ENCODE data around the gene TMSB4X. TPM values are rescaled to one million over a fixed set of nuclear protein-coding genes. Genes with fewer than 3 reads are reported as not detected.

The TMSB4X gene
- total and polyA plus RNA-seq, 8 donors, result 1,734 to 14,609 (median 4,336) TPM

DNA sequence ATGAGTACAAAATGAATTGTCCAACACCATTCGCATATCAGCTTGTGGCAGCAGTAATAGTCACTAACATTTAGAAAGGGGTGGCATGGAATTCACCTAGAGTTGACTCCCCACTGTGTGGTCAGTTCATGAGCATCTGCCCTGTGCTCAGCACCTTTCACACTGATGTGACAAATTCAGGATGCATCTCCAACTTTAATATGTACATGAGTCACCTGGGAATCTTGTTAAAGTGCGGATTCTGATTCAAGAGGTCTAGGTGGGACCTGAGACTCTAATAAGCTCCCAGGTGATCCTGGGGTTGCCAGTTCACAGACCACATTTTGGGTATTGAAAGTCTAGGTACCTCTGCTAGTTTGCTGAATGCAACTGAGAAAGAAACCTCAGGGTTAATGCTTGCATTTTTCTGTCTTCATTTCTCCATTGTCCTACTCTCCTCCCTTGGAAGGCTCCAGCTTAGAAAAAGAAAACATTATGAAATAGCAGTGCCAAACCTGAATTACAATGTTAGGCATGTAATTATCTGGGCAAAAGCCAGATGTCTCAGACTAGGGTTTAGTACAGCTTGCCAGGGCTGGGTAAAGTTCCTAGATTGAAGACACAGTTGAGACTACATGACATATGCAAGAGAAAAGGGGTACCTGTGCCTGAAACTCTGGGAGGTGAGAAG is 32.7 kb downstream of the TMSB4X start:
- Histone ChIP-seq H3K4me3 (no peak overlapping the region), H3K36me3 (no peaks in the 10 kb centered on the region), H3K27ac (peak overlapping the region in 4 of 5 donors; percentile 31 to 61 (median 56)), H3K4me1 (peaks cover 0 to 48% (median 26%) of the 10 kb centered on the region in 4 donors), H3K27me3 (no peaks in the 10 kb centered on the region), H3K9me3 (no peaks in the 10 kb centered on the region)
- 83 to 92% (median 86%) methylated on average over 2 of the region's 2 CpGs for WGBS, 5 donors
- DNase-seq, result no peak
- TF ChIP-seq, protein P1, sequence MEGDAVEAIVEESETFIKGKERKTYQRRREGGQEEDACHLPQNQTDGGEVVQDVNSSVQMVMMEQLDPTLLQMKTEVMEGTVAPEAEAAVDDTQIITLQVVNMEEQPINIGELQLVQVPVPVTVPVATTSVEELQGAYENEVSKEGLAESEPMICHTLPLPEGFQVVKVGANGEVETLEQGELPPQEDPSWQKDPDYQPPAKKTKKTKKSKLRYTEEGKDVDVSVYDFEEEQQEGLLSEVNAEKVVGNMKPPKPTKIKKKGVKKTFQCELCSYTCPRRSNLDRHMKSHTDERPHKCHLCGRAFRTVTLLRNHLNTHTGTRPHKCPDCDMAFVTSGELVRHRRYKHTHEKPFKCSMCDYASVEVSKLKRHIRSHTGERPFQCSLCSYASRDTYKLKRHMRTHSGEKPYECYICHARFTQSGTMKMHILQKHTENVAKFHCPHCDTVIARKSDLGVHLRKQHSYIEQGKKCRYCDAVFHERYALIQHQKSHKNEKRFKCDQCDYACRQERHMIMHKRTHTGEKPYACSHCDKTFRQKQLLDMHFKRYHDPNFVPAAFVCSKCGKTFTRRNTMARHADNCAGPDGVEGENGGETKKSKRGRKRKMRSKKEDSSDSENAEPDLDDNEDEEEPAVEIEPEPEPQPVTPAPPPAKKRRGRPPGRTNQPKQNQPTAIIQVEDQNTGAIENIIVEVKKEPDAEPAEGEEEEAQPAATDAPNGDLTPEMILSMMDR (IDR thresholded peaks at IDR 0.05), result no peak
- TF ChIP-seq POLR2AphosphoS5 (IDR thresholded peaks at IDR 0.05) (no peak), POLR2A (IDR thresholded peaks at IDR 0.05) (no peak), EP300 (IDR thresholded peaks at IDR 0.05) (no peak)
- intact Hi-C loops (cut with DNase I; ENCODE audit: low total_unique reads), result no loop called here

DNA sequence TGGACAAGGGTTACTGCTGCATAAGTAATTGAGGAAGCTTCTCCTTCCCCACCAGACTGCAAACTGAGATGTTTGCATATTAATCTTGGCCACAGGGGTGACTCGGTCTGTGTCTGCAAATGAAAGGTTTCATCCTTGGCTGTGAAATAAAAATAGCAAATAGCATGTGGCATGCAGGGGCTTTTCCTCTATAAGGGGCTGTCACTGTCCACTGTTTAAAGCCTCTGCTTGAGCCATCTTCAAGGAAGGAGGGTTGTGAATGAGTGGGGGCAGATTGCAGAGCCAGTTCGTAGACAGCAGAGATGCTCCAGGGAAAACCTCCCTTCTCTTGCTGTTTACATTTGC is 33.3 kb downstream of the TMSB4X start:
- Histone ChIP-seq H3K4me3 (no peak overlapping the region), H3K27me3 (no peaks in the 10 kb centered on the region), H3K36me3 (no peaks in the 10 kb centered on the region), H3K9me3 (no peaks in the 10 kb centered on the region), H3K4me1 (peaks cover 0 to 51% (median 26%) of the 10 kb centered on the region in 4 donors), H3K27ac (peak overlapping the region in 4 of 5 donors; percentile 31 to 61 (median 56))
- intact Hi-C loops (cut with DNase I; ENCODE audit: low total_unique reads), result no loop called here
- 42 to 52% (median 48%) methylated on average over 2 of the region's 2 CpGs for WGBS, 5 donors
- TF ChIP-seq POLR2AphosphoS5 (IDR thresholded peaks at IDR 0.05), result no peak
- no peak for TF ChIP-seq POLR2A (IDR thresholded peaks at IDR 0.05)
- TF ChIP-seq EP300 (IDR thresholded peaks at IDR 0.05), result no peak
- TF ChIP-seq, protein P1 (IDR thresholded peaks at IDR 0.05), result no peak
- no peak for DNase-seq

DNA sequence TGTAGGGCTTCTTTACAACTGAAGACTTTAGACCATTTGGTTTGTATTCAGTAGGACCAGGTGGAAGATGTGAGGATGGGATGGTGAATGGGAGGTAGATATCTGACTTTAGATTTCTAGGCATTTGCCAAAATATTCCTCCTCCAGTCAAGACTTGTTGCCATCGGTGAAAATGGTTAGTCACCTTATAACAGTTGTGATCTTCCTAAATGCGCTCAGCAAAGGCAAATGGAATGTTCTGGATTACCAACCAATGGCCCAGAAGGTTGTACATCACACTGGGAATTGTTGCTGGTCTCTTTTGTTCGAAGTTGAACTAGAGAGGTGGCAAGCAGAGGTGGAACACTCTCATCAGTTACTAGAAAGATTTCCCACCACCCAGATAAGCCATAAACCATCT is 33.9 kb downstream of the TMSB4X start:
- peak overlapping the region in 2 of 5 donors; percentile 60 to 61 for H3K27ac ChIP-seq
- 85 to 98% (median 95%) methylated on average over 3 of the region's 3 CpGs for WGBS, 5 donors
- no peaks in the 10 kb centered on the region for H3K36me3 ChIP-seq
- peaks cover 0 to 57% (median 26%) of the 10 kb centered on the region in 4 donors for H3K4me1 ChIP-seq
- no peak for DNase-seq
- no peak overlapping the region for H3K4me3 ChIP-seq
- TF ChIP-seq POLR2AphosphoS5 (IDR thresholded peaks at IDR 0.05), result no peak
- no peak for TF ChIP-seq POLR2A (IDR thresholded peaks at IDR 0.05)
- no peak for TF ChIP-seq EP300 (IDR thresholded peaks at IDR 0.05)
- TF ChIP-seq, protein P1 (IDR thresholded peaks at IDR 0.05), result no peak
- intact Hi-C loops (cut with DNase I; ENCODE audit: low total_unique reads), result no loop called here
- H3K27me3 ChIP-seq, result no peaks in the 10 kb centered on the region
- H3K9me3 ChIP-seq, result no peaks in the 10 kb centered on the region

DNA sequence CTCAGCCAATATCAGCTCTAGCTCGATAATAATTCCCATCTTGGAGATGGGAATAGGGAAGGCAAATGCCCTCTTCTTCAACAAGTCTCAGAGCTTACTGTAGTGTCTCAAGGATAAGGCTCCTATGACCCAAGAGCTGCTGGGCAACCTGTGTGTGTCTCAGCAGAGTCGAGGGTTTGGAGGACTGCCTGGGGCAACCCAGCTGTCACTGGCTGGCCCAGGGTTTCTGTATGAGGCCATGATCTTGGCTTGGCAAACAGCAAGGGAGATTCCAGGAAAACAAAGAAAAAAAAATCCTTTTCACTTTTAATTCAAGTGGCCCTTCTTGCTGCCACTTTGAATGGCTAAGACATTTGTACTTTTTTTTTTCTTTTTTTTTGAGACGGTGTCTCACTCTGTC is 34.4 kb downstream of the TMSB4X start:
- WGBS, 5 donors, result 29 to 65% (median 55%) methylated on average over 3 of the region's 3 CpGs
- Histone ChIP-seq H3K4me1 (peaks cover 0 to 62% (median 26%) of the 10 kb centered on the region in 4 donors), H3K9me3 (no peaks in the 10 kb centered on the region), H3K36me3 (no peaks in the 10 kb centered on the region), H3K4me3 (no peak overlapping the region), H3K27ac (peak overlapping the region in 3 of 5 donors; percentile 7 to 61 (median 35)), H3K27me3 (no peaks in the 10 kb centered on the region)
- no peak for DNase-seq
- intact Hi-C loops (cut with DNase I; ENCODE audit: low total_unique reads), result no loop called here
- no peak for TF ChIP-seq POLR2AphosphoS5 (IDR thresholded peaks at IDR 0.05)
- TF ChIP-seq, protein P1 (IDR thresholded peaks at IDR 0.05), result no peak
- no peak for TF ChIP-seq POLR2A (IDR thresholded peaks at IDR 0.05)
- no peak for TF ChIP-seq EP300 (IDR thresholded peaks at IDR 0.05)

Data from stomach (tissue), 9 donors.